HPDE6-E6E7 (cell line): ENCODE results near the gene NSD1.
A peak's percentile ranks its signal among the peaks of the same experiment; 100 is the strongest.
"Not testable (repeated sequence)": the region's sequence is repeated elsewhere in the genome, so short reads cannot be mapped to it uniquely, and the experiment has no call there.

Experiments used
- DNase-seq: peaks from one replicate; pipeline ENCODE4 v3.0.0; 2011; ENCODE audit warnings: missing footprints; ENCODE audit errors: extremely low spot score

The NSD1 gene

DNA sequence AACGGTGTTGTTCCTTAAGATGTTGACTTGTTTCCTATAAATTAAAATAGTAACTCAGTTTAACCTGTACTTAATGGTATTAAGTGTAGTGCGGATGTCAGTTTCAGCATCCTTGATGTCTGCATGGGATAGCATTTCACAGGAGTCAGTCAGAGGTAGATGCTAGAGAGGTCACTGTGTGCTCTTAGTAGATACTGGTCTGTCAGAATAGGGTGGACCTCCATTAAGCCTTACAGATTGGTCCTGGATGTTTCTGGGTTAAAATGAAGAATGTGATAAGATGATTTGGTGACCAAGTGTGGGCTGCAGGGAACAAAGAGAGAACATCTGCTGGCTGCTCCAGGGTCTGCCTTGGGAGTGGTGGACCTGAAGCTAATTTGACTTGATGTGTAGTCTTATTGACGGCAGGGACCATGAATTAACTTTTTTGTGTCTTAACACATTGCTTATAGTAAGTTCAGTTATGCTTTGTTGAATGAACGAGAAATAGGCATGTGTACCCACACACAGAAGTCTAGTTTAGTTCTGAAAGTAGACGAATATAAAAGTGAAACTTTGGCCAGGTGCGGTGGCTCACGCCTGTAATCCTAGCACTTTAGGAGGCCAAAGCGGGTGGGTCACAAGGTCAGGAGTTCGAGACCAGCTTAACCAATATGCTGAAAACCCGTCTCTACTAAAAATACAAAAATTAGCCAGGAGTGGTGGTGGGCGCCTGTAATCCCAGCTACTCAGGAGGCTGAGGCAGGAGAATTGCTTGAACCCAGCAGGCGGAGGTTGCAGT, 157.4 kb downstream of the NSD1 start:
- no peak for DNase-seq

DNA sequence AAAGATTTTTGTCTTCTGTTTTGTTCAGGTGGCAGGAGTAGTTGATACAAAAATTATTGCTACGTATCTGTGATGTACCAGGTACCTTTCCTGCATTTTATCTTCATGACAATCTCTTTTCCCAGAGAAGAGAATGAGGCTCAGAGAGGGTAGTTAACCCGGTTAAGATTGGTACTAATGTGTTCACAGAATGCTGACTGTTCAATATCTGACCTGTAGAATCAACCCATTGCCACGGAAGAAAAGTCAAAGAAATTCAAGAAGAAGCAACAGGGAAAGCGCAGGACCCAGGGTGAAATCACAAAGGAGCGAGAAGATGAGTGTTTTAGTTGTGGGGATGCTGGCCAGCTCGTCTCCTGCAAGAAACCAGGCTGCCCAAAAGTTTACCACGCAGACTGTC, 158.2 kb downstream of the NSD1 start:
- no peak for DNase-seq

GRCh38 chr5:177293819-177294581, 160.4 kb downstream of the NSD1 start:
- no peak for DNase-seq

- DNase-seq = no peak
Measured at GRCh38 chr5:177294632-177295031, 161.1 kb downstream of the NSD1 start.

- no peak for DNase-seq
Measured at GRCh38 chr5:177295924-177296323, 162.4 kb downstream of the NSD1 start.

- no peak for DNase-seq
Measured at GRCh38 chr5:177296581-177296980, 163.0 kb downstream of the NSD1 start.

- DNase-seq = no peak
Measured at GRCh38 chr5:177297922-177298321, 164.3 kb downstream of the NSD1 start.

DNA sequence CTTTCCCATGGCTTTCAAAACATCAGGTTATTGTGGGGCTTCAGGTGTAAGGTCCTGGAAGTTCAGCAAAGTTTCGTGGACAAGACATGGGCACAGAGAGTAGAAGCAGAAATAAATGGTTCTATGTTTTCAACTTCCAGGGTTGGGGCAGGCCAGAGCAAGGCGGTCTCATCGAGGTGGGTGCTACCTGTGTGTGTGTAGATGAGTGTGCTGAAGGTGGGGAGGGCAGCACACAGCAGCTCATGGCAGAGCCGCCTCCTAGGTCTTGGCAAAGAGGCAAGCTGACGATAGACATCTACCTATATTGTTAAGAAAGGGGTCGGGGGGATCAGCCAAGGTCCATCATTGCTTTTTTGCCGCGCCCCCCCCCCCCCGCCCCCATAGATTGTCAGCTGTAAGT, 166.1 kb downstream of the NSD1 start:
- no peak for DNase-seq

DNA sequence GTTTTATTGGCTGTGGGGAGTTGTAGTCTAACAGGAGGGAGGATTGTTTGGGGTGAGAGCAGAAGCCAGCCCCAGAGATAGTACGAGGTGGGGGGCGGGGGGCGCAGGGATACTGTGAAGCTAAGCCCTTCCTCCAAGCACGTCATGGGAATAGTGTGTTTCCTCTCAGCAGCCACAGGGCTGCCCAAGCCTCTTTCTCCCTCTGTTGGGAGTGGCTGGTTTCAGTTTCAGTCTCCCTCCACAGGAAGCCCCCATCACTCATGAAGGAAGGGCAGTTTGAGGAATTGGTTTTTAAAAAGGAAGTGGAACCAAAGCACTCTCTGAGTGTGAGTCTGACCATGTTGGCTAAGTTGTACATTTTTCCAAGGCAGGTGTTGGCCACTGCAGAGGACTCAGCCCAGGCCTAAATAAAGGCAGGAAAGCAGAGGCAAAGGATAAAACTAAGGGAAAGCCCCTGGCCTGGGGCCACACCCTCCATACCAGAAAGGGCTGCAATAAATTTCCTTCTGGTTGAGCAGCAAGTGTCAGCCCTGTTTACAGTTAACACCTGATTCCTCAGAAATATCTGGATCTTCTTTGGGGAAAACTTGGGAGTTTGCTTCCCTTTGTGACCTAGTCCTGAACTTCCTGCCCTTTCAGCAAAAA, 166.8 kb downstream of the NSD1 start:
- DNase-seq = peak; percentile 43

- DNase-seq = no peak
Measured at GRCh38 chr5:177300951-177301350, 167.4 kb downstream of the NSD1 start.

DNA sequence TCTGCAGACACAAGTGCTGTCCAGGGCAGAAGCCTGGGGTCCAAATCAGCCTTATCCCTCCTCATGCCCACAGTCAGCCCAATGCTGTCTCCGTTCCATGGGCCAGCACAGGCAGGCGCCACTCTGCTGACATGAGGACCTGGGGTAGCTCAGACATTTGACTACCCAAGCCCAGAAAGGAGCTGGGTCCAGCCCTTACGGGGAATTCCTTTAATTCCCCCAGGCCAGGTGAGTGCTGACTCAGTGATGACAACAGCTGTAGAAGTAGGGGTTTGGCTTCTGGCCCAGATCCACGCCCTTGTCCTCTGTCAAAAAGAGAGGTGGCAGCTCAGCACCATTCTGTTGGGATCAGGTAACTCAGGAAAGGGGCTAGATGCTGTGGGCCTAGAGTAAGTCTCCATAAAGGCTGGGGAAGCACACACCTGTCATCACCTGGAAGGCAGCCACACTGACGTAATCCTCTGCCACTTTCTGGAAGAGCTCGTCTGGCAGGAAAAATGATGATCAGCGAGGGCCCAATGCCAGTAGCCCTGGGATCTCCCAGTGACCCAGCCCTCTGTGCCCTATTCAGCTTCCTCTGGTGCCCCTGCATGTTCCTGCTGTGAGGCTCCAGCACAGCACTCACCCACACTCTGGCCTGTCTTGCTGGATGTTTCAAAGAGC, 168.1 kb downstream of the NSD1 start:
- peak; percentile 83 for DNase-seq

DNA sequence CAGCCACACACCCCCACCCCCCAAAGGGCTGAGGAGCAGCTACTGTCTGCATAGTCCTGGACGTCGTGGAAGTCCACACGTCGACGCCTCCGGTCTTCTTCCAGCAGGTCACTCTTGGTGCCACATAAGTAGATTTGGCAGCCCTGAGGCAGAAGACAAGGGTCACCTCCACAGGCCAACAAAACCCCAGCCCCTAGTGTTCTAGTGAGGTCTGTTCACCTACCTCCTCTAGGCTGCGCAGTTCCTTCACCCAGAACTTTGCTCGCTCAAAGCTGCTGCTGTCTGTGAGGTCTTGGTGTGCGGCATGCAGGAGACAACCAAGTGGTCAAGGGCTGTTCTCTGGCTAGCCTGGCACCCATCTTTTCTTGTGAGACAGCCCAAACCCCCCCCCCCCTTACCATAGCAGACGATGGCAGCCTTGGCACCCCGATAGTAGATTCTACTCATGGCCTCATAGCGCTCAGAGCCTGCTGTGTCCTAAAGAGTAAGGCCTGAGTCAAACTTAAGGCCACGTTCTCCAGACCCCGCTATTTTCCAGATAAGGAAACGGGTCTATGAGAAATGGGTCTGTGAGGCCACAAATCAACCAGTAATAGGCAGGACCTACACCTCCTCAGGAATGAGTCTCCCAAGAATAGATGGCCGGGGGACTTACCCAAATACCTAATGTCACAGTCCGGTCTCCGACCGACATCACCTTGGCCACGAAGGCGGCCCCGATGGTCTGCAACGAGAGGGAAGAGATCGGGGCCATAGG, 169.0 kb downstream of the NSD1 start:
- DNase-seq = no peak

DNA sequence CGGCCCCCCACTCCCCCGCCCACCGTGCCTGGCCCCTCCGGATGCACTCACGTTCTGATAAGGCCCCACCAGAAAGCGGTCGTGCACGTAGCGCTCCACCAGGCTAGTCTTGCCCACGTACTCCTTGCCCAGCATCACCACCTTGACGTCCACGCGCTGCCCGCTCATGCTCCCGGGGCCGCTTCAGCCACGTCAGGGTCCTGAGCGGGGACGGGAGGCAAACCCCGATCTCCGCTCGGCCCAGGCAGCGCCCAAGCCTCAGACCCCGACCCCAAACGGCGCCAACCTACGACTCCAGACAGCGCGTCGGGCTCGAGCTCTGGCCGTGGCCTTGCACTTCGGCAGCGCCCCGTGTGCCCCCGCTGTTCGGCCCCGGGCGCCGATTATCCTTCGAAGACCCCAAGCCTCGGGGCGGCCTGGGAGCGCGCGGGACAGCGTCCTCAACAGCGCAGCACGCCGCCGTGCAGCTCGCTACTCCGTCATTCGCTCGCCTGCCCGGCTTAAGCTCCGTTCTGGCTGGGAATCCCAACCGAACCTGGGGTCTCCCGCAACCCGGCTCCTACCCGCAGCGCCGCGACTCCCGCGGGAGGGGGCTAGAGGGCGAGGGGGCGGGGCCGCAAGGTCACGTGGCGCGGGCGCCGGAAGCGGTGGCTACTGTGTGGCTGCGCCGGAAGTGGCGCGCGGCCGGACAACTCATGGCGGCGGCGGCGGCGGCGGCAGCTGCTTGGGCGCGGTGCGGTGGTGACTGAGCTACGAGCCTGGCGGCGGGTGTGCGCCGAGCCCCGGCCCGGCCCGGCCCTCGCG, 169.8 kb downstream of the NSD1 start, which contains the start of the genes PRELID1 and RAB24:
PRELID1 (plus strand) TSS at position 679 of the 804 bp plus-strand sequence. CDS start 187 bp downstream, outside the sequence.
RAB24 (minus strand) TSS at position 599 of the 804 bp plus-strand sequence; CDS start at position 168, 431 bp downstream.
- DNase-seq = peak; percentile 51

DNA sequence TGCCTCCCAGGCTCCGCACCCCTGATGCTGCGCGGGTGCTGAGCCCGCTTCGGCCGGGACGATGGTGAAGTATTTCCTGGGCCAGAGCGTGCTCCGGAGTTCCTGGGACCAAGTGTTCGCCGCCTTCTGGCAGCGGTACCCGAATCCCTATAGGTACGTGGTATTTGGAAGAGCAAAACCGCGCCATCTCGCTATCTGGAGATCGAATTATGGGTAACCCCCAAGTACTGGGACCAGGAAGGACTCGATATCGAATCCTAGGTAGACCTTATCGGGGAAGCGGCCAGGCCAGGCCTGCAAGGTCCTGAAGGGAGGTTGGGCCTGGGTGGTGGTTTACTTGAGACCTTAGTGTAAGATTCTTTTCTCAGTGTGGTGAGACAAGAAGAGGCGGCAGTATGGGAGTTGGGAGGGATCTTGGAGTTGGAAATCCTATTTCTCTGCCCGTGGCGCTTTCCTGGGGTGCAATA, 170.4 kb downstream of the NSD1 start:
- no peak for DNase-seq

DNA sequence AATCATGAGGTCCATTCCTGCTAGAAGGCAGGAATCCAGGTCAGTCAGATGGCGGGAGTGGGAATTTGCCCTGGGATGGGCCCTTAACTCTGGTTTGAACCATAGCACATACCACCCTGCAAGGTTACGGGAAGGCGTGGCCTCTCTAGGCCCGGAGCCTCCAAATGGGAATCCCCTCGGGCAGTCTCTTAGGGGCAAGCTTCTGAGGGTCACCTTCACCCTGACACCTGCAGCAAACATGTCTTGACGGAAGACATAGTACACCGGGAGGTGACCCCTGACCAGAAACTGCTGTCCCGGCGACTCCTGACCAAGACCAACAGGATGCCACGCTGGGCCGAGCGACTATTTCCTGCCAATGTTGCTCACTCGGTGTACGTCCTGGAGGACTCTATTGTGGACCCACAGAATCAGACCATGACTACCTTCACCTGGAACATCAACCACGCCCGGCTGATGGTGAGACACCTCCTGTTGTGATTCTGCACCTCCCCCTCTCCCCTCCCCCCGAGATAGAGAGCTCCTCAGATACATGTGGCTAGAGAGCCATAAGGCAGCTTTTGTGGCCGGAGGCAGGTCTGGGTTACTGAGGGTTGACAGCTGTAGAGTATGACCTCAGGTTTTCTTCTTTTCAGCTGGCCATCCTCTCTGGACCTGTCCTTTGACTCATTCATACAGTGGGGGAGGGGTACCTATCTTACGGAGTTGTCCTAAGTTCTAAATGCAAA, 171.0 kb downstream of the NSD1 start:
- DNase-seq = no peak

DNA sequence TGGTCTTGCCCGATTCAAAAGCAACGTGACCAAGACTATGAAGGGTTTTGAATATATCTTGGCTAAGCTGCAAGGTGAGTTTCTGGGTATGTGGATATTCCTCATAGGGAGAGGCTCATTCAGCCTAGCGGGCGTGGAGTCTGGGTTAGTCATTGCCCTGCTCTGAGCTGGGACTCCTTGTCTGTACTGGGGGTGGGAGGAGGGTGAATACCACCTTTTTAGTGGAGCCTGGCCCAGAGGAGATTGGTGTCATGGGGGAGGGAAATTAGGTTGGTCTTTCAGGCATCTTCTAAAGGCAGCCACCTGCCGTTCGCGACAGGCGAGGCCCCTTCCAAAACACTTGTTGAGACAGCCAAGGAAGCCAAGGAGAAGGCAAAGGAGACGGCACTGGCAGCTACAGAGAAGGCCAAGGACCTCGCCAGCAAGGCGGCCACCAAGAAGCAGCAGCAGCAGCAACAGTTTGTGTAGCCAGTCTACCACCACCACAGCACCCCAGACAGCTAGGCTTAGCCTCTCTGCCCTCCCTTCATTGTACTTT, 172.6 kb downstream of the NSD1 start:
- not testable (repeated sequence) for DNase-seq

DNA sequence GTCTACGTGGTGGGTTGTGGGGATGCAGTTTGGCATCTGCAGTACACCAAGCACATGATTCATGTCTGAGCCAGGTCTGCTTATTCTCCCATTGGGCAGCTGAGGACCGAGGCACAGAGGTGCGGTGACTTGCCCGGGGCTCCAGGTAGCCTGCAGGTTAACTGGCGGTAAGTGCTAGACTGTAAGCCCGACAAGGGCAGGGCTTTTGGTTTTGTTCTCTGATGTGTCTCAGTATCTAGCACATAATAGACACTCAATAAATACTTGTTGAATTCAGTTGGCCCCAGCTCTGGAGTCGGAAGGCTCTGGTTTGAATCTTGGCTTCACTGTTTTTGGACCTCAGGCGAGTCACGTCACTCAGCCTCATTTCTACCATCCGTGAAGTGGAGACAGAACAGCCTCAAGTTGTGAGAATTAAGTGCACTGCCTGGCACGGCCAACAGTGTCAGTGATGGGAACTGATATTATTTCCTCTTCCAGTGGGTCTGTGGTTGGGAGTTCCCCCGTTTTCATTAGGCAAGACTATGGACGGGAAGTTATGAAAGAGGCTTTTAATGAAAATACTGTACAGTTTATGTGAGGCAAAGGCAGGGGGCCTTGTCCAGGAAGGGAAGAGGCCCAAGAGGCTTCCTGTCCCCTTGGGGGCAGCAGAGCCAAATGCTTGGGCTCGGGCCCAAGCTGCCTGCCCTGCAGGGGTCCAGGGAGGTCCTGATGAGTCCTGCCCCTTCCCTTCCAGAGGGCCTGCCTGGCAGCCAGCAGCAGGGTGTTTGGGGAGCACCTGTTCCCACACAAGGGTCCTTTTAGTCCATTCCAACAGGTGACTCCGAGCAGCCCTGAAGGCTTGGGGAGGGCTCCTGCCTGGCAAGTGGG, 173.3 kb downstream of the NSD1 start:
- DNase-seq = no peak
